Omental fat pad (tissue), 4 donors: ENCODE results near the gene FBRS. TPM values are rescaled to one million over a fixed set of nuclear protein-coding genes. Genes with fewer than 3 reads are reported as not detected.

ENCODE experiments used
- ATAC-seq: fragments of 150-250 bp; one replicate; pipeline ENCODE4 v1.9.1; 2016; ENCODE audit warnings: mild to moderate bottlenecking, moderate library complexity; ENCODE audit not compliant: low FRiP score
- DNase-seq: peaks from one replicate; pipeline ENCODE4 v3.0.0-alpha.2; 2019; ENCODE audit warnings: low spot score
- CTCF ChIP-seq, 3 donors: fragments of 450-650 bp; IDR thresholded peaks; one replicate each; pipeline ENCODE4 v1.5.1; 2016 to 2017; ENCODE audit warnings: antibody characterized with exemption in 3 of 3, mild to moderate bottlenecking in 3 of 3, moderate library complexity in 2 of 3
- total RNA-seq, 4 donors: library from RNA; depleted of rRNA; stranded (reverse); fragments of >200 nt; gene quantifications; one replicate each; pipeline ENCODE4 v1.1.0, GENCODE V29; 2016

FBRS gene
- total RNA-seq, 4 donors from 2014 or later, result 15.4 to 49.7 (median 23.4) TPM

GRCh38 chr16:30659507-30660423 lies 1.5 kb downstream of the FBRS start:
- no peak for TF ChIP-seq CTCF (IDR thresholded peaks at IDR 0.05)
- no peak for ATAC-seq
- no peak for DNase-seq

- no peak for ATAC-seq
- DNase-seq, result no peak
- TF ChIP-seq CTCF (IDR thresholded peaks at IDR 0.05), result no peak
Measured at GRCh38 chr16:30660424-30661261, 2.4 kb downstream of the FBRS start.

- DNase-seq (no peak), ATAC-seq (no peak)
- TF ChIP-seq CTCF (IDR thresholded peaks at IDR 0.05), result no peak
Measured at GRCh38 chr16:30662449-30662848, 4.2 kb downstream of the FBRS start.

GRCh38 chr16:30663038-30663437 lies 4.8 kb downstream of the FBRS start:
- no peak for ATAC-seq
- DNase-seq, result no peak
- TF ChIP-seq CTCF (IDR thresholded peaks at IDR 0.05), result no peak

GRCh38 chr16:30663820-30664219 lies 5.6 kb downstream of the FBRS start:
- ATAC-seq (no peak), DNase-seq (no peak)
- no peak for TF ChIP-seq CTCF (IDR thresholded peaks at IDR 0.05)

- no peak for TF ChIP-seq CTCF (IDR thresholded peaks at IDR 0.05)
- ATAC-seq (no peak), DNase-seq (no peak)
Measured at GRCh38 chr16:30664616-30665109, 6.4 kb downstream of the FBRS start.
